ENCODE results near the gene SLC4A8. TPM values are rescaled to one million over a fixed set of nuclear protein-coding genes. Genes with fewer than 3 reads are reported as not detected.

SLC4A8 gene
- total RNA-seq, 1 donor from 2014 or later: 1.0 TPM

DNA sequence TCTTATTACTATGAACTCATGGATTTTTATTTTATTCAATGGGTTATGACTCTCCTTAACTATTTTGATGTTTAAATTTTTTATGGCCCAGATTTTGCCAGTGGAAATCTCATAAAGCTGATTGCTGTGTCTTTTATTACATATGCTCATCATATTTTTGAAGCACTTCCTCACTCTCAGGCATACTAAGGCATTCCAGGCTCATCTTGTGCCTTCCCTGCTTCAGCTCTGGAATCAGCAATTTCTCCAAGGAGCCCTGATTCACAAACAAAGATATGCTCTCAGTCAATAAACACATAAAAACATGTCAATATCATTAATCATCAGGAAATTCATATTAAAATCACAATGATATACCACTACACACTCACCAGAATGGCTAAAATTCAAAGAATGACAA is 121.5 kb downstream of the SLC4A8 start:
- H3K27me3 ChIP-seq (ENCODE audit: control insufficient read depth, insufficient read depth, low read length): no peaks in the 10 kb centered on the region
- DNase-seq (ENCODE audit: low read depth): no peak
- H3K36me3 ChIP-seq (ENCODE audit: control insufficient read depth, insufficient read depth, low read length): no peaks in the 10 kb centered on the region
- TF ChIP-seq, protein P1, sequence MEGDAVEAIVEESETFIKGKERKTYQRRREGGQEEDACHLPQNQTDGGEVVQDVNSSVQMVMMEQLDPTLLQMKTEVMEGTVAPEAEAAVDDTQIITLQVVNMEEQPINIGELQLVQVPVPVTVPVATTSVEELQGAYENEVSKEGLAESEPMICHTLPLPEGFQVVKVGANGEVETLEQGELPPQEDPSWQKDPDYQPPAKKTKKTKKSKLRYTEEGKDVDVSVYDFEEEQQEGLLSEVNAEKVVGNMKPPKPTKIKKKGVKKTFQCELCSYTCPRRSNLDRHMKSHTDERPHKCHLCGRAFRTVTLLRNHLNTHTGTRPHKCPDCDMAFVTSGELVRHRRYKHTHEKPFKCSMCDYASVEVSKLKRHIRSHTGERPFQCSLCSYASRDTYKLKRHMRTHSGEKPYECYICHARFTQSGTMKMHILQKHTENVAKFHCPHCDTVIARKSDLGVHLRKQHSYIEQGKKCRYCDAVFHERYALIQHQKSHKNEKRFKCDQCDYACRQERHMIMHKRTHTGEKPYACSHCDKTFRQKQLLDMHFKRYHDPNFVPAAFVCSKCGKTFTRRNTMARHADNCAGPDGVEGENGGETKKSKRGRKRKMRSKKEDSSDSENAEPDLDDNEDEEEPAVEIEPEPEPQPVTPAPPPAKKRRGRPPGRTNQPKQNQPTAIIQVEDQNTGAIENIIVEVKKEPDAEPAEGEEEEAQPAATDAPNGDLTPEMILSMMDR (IDR thresholded peaks at IDR 0.05; ENCODE audit: insufficient read depth, low read length, poor library complexity, severe bottlenecking): no peak
- no peak overlapping the region for H3K4me3 ChIP-seq (ENCODE audit: low read depth, low read length)

DNA sequence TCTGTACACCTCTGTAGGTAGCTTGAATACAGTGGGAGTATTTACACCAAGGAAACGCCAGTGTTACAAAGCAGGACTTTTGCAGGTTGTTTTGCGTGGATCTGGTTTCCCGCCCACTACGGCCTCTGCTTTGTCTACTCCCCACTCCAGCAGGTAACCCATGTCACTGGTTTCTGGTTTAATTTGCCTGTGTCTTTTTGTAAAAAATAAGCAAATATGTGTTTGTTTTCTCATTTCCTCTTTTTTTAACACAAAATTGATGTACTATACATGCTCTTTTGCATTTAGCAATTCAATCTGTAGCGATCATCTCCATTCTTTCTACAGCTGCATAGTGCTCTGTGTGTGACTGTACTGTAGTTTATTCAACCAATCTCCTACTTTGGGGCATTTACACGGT is 123.0 kb downstream of the SLC4A8 start:
- TF ChIP-seq, protein P1 (IDR thresholded peaks at IDR 0.05; ENCODE audit: insufficient read depth, low read length, poor library complexity, severe bottlenecking): no peak
- no peaks in the 10 kb centered on the region for H3K27me3 ChIP-seq (ENCODE audit: control insufficient read depth, insufficient read depth, low read length)
- no peaks in the 10 kb centered on the region for H3K36me3 ChIP-seq (ENCODE audit: control insufficient read depth, insufficient read depth, low read length)

DNA sequence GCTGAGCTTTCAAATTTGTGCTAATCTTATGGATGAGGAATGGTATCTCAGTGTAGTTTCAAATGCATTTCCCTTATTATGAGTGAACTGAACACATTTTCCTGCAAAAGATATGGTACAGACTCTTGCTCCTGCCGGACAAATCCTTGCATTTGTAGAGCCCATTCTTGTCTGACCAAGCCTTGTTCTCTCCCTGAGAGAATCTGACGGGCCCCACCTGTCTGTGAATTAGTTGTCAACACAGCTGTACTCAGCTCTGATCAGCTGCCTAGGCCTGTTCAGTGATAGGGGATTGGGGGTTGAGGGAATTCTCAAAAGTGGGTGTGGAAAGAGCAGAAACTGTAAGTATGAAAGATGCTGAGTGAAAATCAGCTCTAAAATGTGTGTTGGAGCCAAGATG is 123.6 kb downstream of the SLC4A8 start:
- Histone ChIP-seq H3K36me3 (ENCODE audit: control insufficient read depth, insufficient read depth, low read length) (no peaks in the 10 kb centered on the region), H3K4me3 (ENCODE audit: low read depth, low read length) (no peak overlapping the region), H3K27me3 (ENCODE audit: control insufficient read depth, insufficient read depth, low read length) (no peaks in the 10 kb centered on the region)
- no peak for DNase-seq (ENCODE audit: low read depth)
- TF ChIP-seq, protein P1 (IDR thresholded peaks at IDR 0.05; ENCODE audit: insufficient read depth, low read length, poor library complexity, severe bottlenecking): no peak

More for the DNA sequence above, 123.0 kb downstream of the SLC4A8 start:
- DNase-seq (ENCODE audit: low read depth): no peak
- no peak overlapping the region for H3K4me3 ChIP-seq (ENCODE audit: low read depth, low read length)

DNA sequence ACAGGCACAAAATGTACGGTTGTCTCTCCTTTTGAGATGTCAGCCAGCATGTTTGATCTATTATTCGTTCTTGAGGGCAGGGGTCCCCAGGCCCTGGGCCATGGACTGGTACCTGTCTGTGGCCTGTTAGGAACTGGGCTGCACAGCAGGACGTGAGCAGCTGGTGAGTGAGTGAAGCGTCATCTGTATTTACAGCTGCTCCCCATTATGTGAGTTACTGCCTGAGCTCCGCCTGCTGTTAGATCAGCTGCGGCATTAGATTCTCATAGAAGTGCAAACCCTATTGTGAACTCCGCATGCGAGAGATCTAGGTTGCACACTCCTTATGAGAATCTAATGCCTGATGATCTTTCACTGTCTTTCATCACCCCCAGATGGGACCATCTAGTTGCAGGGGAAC is 125.0 kb downstream of the SLC4A8 start:
- H3K36me3 ChIP-seq (ENCODE audit: control insufficient read depth, insufficient read depth, low read length): no peaks in the 10 kb centered on the region
- H3K27me3 ChIP-seq (ENCODE audit: control insufficient read depth, insufficient read depth, low read length): no peaks in the 10 kb centered on the region
- TF ChIP-seq, protein P1 (IDR thresholded peaks at IDR 0.05; ENCODE audit: insufficient read depth, low read length, poor library complexity, severe bottlenecking): no peak
- no peak for DNase-seq (ENCODE audit: low read depth)
- no peak overlapping the region for H3K4me3 ChIP-seq (ENCODE audit: low read depth, low read length)

Other genes with a start within 250 kb of the SLC4A8 start
- gene POU6F1, start 206.8 kb upstream of the SLC4A8 start, total RNA-seq: 2.6 and 3.9 TPM in 2 replicates
- gene DAZAP2, start 186.0 kb upstream of the SLC4A8 start, total RNA-seq: 244 and 271 TPM in 2 replicates
- gene SMAGP, start 154.4 kb upstream of the SLC4A8 start, total RNA-seq: 15.7 and 24.5 TPM in 2 replicates
- not detected in 2 replicates for gene BIN2, start 100.7 kb upstream of the SLC4A8 start, total RNA-seq
- not detected in 2 replicates for gene CELA1, start 78.2 kb upstream of the SLC4A8 start, total RNA-seq
- gene GALNT6, start 33.4 kb upstream of the SLC4A8 start, total RNA-seq: 35.0 and 45.7 TPM in 2 replicates
- gene SCN8A, start 166.4 kb downstream of the SLC4A8 start, total RNA-seq: 1.3 and 3.1 TPM in 2 replicates